DMS53 (cell line): ENCODE results near the gene NCKAP5L.
"Not testable (repeated sequence)": the region's sequence is repeated elsewhere in the genome, so short reads cannot be mapped to it uniquely, and the experiment has no call there.

Experiments
- DNase-seq: peaks from one replicate; lab custom pipeline; 2025; lab: John Stamatoyannopoulos, UW

NCKAP5L gene

DNA sequence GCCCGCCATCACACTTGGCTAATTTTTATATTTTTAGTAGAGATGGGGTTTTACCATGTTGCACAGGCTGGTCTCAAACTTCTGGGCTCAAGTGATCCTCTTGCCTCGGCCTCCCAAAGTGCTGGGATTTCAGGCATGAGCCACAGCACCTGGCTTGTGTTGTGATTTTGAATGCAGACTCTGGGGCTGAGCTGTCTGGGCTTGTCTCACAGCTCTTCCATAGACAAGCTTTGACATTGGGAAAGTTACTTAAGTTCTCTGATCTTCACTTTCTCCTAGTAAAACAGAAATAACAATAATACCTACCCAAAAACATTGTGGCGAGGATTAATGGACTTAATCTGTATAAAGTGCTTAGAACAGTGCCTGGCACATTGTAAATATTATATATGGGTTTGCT lies 50.9 kb downstream of the NCKAP5L start:
- no peak for DNase-seq

- no peak for DNase-seq
Observed at GRCh38 chr12:49776858-49777257, 51.4 kb downstream of the NCKAP5L start.

GRCh38 chr12:49776413-49776812 lies 51.8 kb downstream of the NCKAP5L start:
- peak; percentile 83 for DNase-seq

GRCh38 chr12:49773102-49773501 lies 55.1 kb downstream of the NCKAP5L start:
- DNase-seq = not testable (repeated sequence)

DNA sequence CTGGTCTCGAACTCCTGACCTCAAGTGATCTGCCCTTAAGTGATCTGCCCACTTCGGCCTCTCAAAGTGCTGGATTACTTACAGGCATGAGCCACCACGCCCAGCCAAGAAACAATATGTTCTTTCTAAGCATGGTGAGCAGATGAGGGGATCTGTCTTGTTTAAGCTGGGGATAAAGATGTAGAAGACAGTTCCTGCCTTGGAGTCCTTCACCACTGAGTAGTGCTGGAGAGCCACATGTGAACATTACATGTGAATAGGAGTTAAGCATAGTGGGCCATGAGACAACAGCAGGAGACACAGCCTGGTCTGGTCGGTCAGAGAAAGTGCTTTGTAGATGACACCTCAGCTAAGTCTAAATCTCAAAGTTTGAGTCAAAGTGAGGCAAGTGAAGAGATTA lies 60.9 kb downstream of the NCKAP5L start:
- peak; percentile 22 for DNase-seq

DNA sequence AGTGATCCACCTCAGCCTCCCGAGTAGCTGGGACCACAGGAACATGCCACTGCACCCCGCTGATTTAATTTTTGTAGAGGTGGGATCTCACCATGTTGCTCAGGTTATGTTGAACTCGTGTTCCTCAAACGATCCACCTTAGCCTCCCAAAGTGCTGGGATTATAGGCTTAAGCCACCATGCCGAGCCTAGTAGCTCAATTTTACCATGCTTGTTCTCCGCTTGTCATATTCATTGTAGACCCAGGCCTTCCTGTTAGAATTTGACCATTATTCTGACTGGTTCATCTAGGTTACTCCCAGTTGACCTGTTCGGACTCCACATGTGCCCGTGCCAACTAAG lies 62.1 kb downstream of the NCKAP5L start:
- no peak for DNase-seq

- DNase-seq = no peak
Observed at GRCh38 chr12:49764126-49764525, 64.1 kb downstream of the NCKAP5L start.

- DNase-seq = peak; percentile 70
Observed at GRCh38 chr12:49763006-49763591, 65.1 kb downstream of the NCKAP5L start.

DNA sequence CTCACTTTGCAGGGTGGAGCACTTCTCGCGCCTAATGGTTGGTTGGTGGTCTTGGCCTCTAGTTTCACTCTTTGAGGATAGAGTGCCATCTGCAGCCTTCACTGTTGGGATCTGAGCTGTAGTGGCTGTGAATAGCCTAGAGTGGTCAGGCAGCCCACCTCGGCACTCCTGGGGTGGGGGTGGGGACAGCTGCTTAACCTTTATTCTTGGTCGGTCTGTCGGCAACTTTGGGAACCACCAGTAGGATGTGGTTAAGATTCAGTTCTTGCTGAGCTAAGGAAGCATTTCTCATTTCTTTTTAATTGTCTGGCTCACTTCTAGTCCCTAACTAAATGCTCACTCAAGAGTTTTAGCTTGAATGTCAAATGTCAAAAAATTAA lies 65.8 kb downstream of the NCKAP5L start:
- DNase-seq = no peak

DNA sequence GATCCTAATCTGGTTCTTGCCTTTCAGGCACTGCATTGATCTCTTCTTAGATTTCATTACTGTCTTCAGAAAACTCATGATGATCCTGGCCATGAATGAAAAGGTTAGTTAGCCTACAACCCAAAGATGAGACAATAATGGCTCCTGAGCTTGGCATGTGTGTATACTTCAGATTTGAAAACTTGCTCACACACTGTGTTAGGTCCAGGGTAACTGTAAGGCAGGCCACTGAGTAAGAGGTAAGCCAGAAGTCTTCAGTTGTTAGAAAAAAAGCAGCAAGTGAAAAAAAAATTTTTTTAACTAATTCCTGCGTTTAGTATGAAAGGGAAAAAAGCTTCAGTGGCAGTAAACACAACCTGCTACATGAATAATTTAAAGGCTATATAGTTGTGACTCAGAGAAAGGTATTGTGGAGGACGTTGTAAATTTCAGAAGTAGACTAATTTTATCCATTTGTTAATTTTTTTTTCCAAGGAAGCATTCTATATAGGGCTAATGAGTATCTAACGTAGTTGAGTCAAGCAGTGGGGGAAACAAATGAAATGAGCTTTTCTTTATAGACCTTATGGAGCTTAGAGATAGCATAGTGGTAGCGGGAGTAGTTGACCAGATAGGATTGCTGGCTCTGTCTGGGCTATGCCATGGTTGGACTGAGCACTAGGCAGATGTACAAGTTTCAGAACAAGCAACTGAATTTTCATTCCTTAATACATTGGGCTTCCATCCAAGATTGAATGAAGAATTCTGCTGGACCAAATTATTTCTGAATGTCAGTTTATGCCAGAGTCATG lies 66.3 kb downstream of the NCKAP5L start:
- no peak for DNase-seq

DNA sequence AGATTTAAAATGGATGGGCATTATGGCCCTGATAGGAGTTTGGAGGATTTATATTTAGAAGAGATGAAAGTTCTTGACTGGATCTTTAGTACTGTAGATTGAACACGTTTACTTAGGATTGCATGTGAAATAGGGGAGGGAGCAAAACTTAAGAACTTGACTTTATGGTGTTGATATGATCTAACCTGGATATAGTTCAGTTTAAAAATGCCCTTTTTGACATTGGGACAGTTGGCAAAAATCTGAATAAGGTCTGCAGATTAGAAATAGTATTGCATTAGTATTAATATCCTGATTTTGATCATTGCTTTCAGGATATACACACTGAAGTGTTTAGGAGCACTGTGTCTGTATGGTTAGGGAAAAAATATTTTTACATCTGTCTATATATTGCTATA lies 77.2 kb downstream of the NCKAP5L start:
- no peak for DNase-seq

GRCh38 chr12:49750027-49750995 lies 77.9 kb downstream of the NCKAP5L start:
- peak; percentile 26 for DNase-seq

GRCh38 chr12:49748800-49749199 lies 79.4 kb downstream of the NCKAP5L start:
- DNase-seq = no peak

DNA sequence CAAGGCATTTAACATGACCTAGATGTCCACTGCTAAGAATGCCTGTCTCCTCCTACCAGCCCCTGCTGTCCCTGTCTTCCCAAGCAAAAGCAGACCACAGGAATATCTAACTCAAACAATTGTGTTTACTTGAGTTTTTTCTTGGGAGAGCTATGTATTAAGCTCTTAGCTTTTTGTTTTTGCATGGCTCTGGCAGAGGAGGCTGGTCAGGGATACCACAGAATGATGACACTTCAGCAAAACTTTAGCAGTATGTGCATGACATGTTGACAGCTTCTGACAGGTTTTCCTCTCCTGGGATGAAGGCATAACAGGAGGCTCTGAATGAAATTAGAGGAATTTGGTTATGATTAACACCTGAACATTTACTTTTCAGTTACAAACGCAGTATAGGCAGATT lies 79.9 kb downstream of the NCKAP5L start:
- no peak for DNase-seq

DNA sequence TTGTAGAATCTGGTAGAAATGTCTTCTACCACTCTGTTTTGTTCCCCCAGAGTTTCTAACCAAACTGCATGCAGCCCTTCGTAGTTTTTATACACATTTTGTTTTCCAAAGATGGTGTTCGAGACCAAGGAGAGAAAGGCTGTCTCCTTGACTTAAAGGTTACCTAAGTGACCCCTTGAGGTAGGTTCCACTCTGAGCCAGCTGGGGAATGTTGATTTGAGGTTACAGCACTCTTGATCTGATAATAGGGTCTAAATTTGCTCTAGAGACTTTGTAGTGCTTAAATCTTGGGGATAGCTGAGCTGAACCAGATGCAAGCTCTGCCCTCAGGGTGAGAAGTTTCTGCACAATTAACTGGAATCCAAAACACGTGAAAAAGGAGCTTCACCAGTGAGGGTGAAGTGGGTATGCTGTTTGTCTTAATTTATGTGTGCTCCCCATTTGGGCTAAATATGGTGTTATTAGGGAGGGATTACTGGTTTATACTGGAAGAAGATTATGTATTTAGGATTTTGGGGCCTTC lies 83.8 kb downstream of the NCKAP5L start:
- no peak for DNase-seq

- peak; percentile 94 for DNase-seq
Observed at GRCh38 chr12:49741882-49742620, 86.2 kb downstream of the NCKAP5L start.
